ENCODE results near the gene ZMYM3.

- no peak for TF ChIP-seq POLR2AphosphoS5 (IDR thresholded peaks at IDR 0.05)
- TF ChIP-seq EP300 (IDR thresholded peaks at IDR 0.05), result no peak
These were observed 468 bp downstream of the ZMYM3 start for GRCh38 chrX:71253253-71254091.
